Adrenal gland (tissue), 5 donors: Measurements from ENCODE around the gene SPOCK1.

Source experiments
- POLR2A ChIP-seq, 2 donors: fragments of 450-650 bp; IDR thresholded peaks; one replicate each; pipeline ENCODE4 v1.6.1; 2017; ENCODE audit warnings: antibody characterized with exemption in 2 of 2, mild to moderate bottlenecking in 2 of 2, moderate library complexity in 1 of 2
- TF ChIP-seq, protein P1 (sequence below), 6 experiments: fragments of 450-650 bp in 4 of 6; fragments of 200-600 bp in 2 of 6; sonication (generic) in 1 of 6; IDR thresholded peaks; 1 replicate in 5 of 6; 2 replicates in 1 of 6; pipeline versions ENCODE4 v1.5.1 to v1.8.0; 2016 to 2021; ENCODE audit warnings: antibody characterized with exemption in 6 of 6, mild to moderate bottlenecking in 2 of 6, moderate library complexity in 1 of 6
- donor health status: DM: no; HTN: no; CAD: no.

DNA sequence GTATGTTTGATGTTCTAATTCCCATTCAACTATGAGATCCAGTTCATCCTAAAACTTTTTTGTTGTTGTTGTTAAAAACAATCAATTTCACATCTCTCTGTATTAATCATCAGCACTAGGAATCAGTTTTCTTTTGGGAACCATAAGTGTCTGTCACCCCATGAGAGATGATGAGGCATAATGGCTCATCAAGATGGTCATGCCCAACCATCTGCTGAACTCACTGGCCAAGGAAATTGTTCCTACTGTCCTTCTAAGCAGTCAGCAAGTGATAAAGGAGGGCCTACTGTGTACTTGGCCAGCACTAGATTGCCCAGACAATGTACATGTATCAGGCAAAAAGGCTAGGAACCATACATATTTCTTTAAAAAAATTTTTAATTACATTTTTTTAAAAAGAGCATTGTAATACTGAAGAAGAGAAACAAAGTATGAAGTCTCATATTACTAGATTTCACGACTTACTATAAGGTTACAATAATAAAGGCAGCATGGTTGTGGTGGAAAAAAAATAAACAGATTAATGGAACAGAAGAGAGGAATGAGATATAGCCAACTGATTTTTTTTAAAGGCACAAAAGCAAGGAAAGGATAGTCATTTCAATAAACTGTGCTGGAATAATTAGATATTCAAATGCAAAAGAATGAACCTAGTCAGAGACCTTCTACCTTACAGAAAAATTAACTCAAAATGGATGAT lies 458.3 kb downstream of the SPOCK1 start:
- TF ChIP-seq, protein P1, sequence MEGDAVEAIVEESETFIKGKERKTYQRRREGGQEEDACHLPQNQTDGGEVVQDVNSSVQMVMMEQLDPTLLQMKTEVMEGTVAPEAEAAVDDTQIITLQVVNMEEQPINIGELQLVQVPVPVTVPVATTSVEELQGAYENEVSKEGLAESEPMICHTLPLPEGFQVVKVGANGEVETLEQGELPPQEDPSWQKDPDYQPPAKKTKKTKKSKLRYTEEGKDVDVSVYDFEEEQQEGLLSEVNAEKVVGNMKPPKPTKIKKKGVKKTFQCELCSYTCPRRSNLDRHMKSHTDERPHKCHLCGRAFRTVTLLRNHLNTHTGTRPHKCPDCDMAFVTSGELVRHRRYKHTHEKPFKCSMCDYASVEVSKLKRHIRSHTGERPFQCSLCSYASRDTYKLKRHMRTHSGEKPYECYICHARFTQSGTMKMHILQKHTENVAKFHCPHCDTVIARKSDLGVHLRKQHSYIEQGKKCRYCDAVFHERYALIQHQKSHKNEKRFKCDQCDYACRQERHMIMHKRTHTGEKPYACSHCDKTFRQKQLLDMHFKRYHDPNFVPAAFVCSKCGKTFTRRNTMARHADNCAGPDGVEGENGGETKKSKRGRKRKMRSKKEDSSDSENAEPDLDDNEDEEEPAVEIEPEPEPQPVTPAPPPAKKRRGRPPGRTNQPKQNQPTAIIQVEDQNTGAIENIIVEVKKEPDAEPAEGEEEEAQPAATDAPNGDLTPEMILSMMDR (IDR thresholded peaks at IDR 0.05), result no peak
- no peak for TF ChIP-seq POLR2A (IDR thresholded peaks at IDR 0.05)
